ENCODE data around the gene TGDS. TPM values are rescaled to one million over a fixed set of nuclear protein-coding genes. Genes with fewer than 3 reads are reported as not detected.

The TGDS gene
- total RNA-seq, 1 experiment from 2014 or later: 9.0 TPM

DNA sequence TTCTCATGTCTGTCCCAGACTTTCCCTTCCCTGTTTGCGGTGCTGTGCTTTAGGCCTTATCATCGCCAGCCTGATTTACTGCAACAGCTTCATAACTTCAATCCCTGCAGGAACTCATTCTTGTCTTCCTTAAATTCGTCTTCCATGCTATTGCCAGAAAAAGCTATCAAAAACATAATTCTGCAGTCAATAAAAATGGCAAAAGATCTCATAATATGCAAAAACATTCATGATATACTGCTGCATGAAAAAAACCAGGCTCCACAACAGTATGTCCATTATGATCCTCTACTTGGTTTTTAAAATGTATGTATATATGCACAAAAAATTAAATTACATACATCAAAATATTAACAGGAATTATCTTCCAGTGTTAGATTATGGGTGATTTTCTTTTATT, 28.4 kb downstream of the TGDS start:
- H3K9me3 ChIP-seq (ENCODE audit: low read length): no peaks in the 10 kb centered on the region
- H3K79me2 ChIP-seq (ENCODE audit: low read length): no peaks in the 10 kb centered on the region
- ChIA-PET POLR2A (ENCODE audit: unreplicated experiment) (no interaction called here), CTCF (no interaction called here)
- ATAC-seq: no peak
- no peak overlapping the region for H2AFZ ChIP-seq (ENCODE audit: low read length)
- intact Hi-C loops (cut with micrococcal nuclease): no loop called here
- H3K27ac ChIP-seq (ENCODE audit: low read length): no peak overlapping the region
- no peaks in the 10 kb centered on the region for H3F3A ChIP-seq (ENCODE audit: low read length, unreplicated experiment)
- H3K4me3 ChIP-seq (ENCODE audit: low read length): no peak overlapping the region
- no peaks in the 10 kb centered on the region for H3K27me3 ChIP-seq (ENCODE audit: low read length)
- H3K36me3 ChIP-seq (ENCODE audit: low read depth, low read length): peaks cover 1% of the 10 kb centered on the region
- DNase-seq: no peak
- H3K9ac ChIP-seq (ENCODE audit: low read length): no peak overlapping the region
- no peaks in the 10 kb centered on the region for H3K9me2 ChIP-seq (replicated peaks; ENCODE audit: low read length)
- no peaks in the 10 kb centered on the region for H4K20me1 ChIP-seq (ENCODE audit: low read length)
- H3K4me1 ChIP-seq (ENCODE audit: insufficient read depth, low read length): no peaks in the 10 kb centered on the region
- BruUV-seq (replicated peaks): no TSS peak
- no peak overlapping the region for H3K4me2 ChIP-seq (ENCODE audit: low read length)
- TF ChIP-seq, protein P1, sequence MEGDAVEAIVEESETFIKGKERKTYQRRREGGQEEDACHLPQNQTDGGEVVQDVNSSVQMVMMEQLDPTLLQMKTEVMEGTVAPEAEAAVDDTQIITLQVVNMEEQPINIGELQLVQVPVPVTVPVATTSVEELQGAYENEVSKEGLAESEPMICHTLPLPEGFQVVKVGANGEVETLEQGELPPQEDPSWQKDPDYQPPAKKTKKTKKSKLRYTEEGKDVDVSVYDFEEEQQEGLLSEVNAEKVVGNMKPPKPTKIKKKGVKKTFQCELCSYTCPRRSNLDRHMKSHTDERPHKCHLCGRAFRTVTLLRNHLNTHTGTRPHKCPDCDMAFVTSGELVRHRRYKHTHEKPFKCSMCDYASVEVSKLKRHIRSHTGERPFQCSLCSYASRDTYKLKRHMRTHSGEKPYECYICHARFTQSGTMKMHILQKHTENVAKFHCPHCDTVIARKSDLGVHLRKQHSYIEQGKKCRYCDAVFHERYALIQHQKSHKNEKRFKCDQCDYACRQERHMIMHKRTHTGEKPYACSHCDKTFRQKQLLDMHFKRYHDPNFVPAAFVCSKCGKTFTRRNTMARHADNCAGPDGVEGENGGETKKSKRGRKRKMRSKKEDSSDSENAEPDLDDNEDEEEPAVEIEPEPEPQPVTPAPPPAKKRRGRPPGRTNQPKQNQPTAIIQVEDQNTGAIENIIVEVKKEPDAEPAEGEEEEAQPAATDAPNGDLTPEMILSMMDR (conservative IDR thresholded peaks at IDR 0.05; ENCODE audit: low read depth, low read length): no peak
- TF ChIP-seq EZH2phosphoT487 (IDR thresholded peaks at IDR 0.05; ENCODE audit: borderline replicate concordance, low read length) (no peak), EZH2 (IDR thresholded peaks at IDR 0.05; ENCODE audit: low read length, unreplicated experiment) (no peak)

DNA sequence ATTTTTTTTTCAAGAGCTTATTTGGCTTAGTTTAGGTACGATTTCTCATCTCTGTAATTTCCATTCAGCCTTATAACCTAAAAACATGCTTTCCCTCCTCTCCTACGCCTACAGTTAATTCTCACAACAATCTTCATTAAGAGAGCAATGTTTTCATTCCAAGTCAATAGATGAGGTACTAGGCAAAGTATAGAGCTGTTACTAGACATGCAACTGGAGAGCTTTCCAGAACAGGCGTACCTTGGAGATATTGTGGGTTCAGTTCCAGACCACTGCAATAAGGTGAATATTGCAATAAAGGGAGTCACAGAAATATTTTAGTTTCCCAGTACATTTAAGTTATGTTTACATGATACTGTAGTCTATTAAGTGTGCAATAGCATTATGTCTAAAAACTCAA, 34.8 kb downstream of the TGDS start:
- Histone ChIP-seq H3K9ac (ENCODE audit: low read length) (no peak overlapping the region), H3K27me3 (ENCODE audit: low read length) (no peaks in the 10 kb centered on the region), H3K9me3 (ENCODE audit: low read length) (no peaks in the 10 kb centered on the region), H4K20me1 (ENCODE audit: low read length) (no peaks in the 10 kb centered on the region), H3K4me1 (ENCODE audit: insufficient read depth, low read length) (peaks cover 5% of the 10 kb centered on the region; the same call in 1 of the 2 replicates), H2AFZ (ENCODE audit: low read length) (no peak overlapping the region), H3K4me2 (ENCODE audit: low read length) (no peak overlapping the region), H3K4me3 (ENCODE audit: low read length) (no peak overlapping the region), H3K9me2 (replicated peaks; ENCODE audit: low read length) (no peaks in the 10 kb centered on the region), H3K27ac (ENCODE audit: low read length) (no peak overlapping the region), H3F3A (ENCODE audit: low read length, unreplicated experiment) (no peaks in the 10 kb centered on the region), H3K79me2 (ENCODE audit: low read length) (no peaks in the 10 kb centered on the region), H3K36me3 (ENCODE audit: low read depth, low read length) (no peaks in the 10 kb centered on the region)
- intact Hi-C loops (cut with micrococcal nuclease): no loop called here
- ATAC-seq (no peak), DNase-seq (no peak)
- TF ChIP-seq EZH2phosphoT487 (IDR thresholded peaks at IDR 0.05; ENCODE audit: borderline replicate concordance, low read length) (no peak), EZH2 (IDR thresholded peaks at IDR 0.05; ENCODE audit: low read length, unreplicated experiment) (no peak)
- TF ChIP-seq, protein P1 (conservative IDR thresholded peaks at IDR 0.05; ENCODE audit: low read depth, low read length): no peak
- ChIA-PET POLR2A (ENCODE audit: unreplicated experiment) (no interaction called here), CTCF (no interaction called here)
- BruUV-seq (replicated peaks): no TSS peak

DNA sequence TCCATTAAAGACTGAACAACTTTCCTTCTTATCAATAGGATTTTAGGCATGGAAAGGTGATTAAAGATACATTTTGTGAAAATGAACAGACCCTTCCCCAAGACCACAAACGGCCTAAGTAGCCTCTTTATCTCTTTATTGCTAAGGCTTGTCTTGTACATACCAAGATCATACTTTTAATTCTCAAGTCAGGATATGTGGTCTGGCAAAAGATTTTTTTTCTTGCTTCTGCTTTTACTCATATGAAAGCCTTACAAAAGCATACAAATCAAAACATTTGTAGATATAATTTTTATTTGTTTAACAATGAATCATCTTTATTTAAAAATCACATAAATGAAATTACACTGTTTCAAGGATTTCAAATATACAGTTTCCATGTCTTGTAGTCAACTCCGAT, 35.8 kb downstream of the TGDS start:
- intact Hi-C loops (cut with micrococcal nuclease): no loop called here
- CTCF ChIA-PET: interaction anchor here (0.6 kb wide), 1 partner anchor 97 kb away, joined by 5 read pairs; no protein-coding TSS in a partner anchor
- H3K27ac ChIP-seq (ENCODE audit: low read length): no peak overlapping the region

More for the DNA sequence above, 35.8 kb downstream of the TGDS start:
- no TSS peak for BruUV-seq (replicated peaks)
- Histone ChIP-seq H3F3A (ENCODE audit: low read length, unreplicated experiment) (no peaks in the 10 kb centered on the region), H3K4me3 (ENCODE audit: low read length) (no peak overlapping the region), H3K27me3 (ENCODE audit: low read length) (no peaks in the 10 kb centered on the region), H2AFZ (ENCODE audit: low read length) (no peak overlapping the region), H3K79me2 (ENCODE audit: low read length) (no peaks in the 10 kb centered on the region), H4K20me1 (ENCODE audit: low read length) (no peaks in the 10 kb centered on the region), H3K4me2 (ENCODE audit: low read length) (no peak overlapping the region), H3K4me1 (ENCODE audit: insufficient read depth, low read length) (peaks cover 5% of the 10 kb centered on the region; the same call in 1 of the 2 replicates), H3K9me3 (ENCODE audit: low read length) (no peaks in the 10 kb centered on the region), H3K36me3 (ENCODE audit: low read depth, low read length) (no peaks in the 10 kb centered on the region), H3K9ac (ENCODE audit: low read length) (no peak overlapping the region), H3K9me2 (replicated peaks; ENCODE audit: low read length) (no peaks in the 10 kb centered on the region)
- ATAC-seq (peak; percentile 74), DNase-seq (no peak)
- TF ChIP-seq, protein P1 (conservative IDR thresholded peaks at IDR 0.05; ENCODE audit: low read depth, low read length): no peak
- no peak for TF ChIP-seq EZH2 (IDR thresholded peaks at IDR 0.05; ENCODE audit: low read length, unreplicated experiment)
- TF ChIP-seq EZH2phosphoT487 (IDR thresholded peaks at IDR 0.05; ENCODE audit: borderline replicate concordance, low read length): no peak
- POLR2A ChIA-PET (ENCODE audit: unreplicated experiment): no interaction called here

All from PC-3 (cell line).